Smooth muscle cell of the brain vasculature (primary cell): Measurements from ENCODE around the gene WDR7.
"Not testable (repeated sequence)": the region's sequence is repeated elsewhere in the genome, so short reads cannot be mapped to it uniquely, and the experiment has no call there.

ENCODE experiments used
- DNase-seq: peaks from one replicate; pipeline ENCODE4 v3.0.0-alpha.2; 2012; ENCODE audit warnings: low read depth, low spot score

The WDR7 gene

GRCh38 chr18:56654280-56654679 is 3.1 kb downstream of the WDR7 start:
- not testable (repeated sequence) for DNase-seq

- DNase-seq = no peak
These were observed 7.1 kb downstream of the WDR7 start for GRCh38 chr18:56658261-56658660.

- DNase-seq = no peak
These were observed 8.0 kb downstream of the WDR7 start for GRCh38 chr18:56659111-56659510.

GRCh38 chr18:56660655-56661054 is 9.5 kb downstream of the WDR7 start:
- no peak for DNase-seq

- DNase-seq = no peak
These were observed 10.4 kb downstream of the WDR7 start for GRCh38 chr18:56661360-56662062.

GRCh38 chr18:56662063-56662408 is 10.9 kb downstream of the WDR7 start:
- no peak for DNase-seq

- DNase-seq = no peak
These were observed 11.3 kb downstream of the WDR7 start for GRCh38 chr18:56662502-56662901.

- no peak for DNase-seq
These were observed 11.7 kb downstream of the WDR7 start for GRCh38 chr18:56662902-56663301.

- no peak for DNase-seq
These were observed 21.2 kb downstream of the WDR7 start for GRCh38 chr18:56672391-56672790.

GRCh38 chr18:56672981-56673380 is 21.8 kb downstream of the WDR7 start:
- no peak for DNase-seq

GRCh38 chr18:56676639-56677038 is 25.5 kb downstream of the WDR7 start:
- DNase-seq = no peak

GRCh38 chr18:56678836-56679565 is 27.8 kb downstream of the WDR7 start:
- DNase-seq = no peak

- DNase-seq = no peak
These were observed 33.1 kb downstream of the WDR7 start for GRCh38 chr18:56684277-56684676.

GRCh38 chr18:56691530-56691929 is 40.4 kb downstream of the WDR7 start:
- no peak for DNase-seq

- DNase-seq = no peak
These were observed 45.8 kb downstream of the WDR7 start for GRCh38 chr18:56696966-56697365.

GRCh38 chr18:56702946-56703345 is 51.8 kb downstream of the WDR7 start:
- no peak for DNase-seq

GRCh38 chr18:56709463-56709862 is 58.3 kb downstream of the WDR7 start:
- DNase-seq = peak; percentile 43

GRCh38 chr18:56711708-56712445 is 60.7 kb downstream of the WDR7 start:
- no peak for DNase-seq

- DNase-seq = no peak
These were observed 61.6 kb downstream of the WDR7 start for GRCh38 chr18:56712761-56713160.

GRCh38 chr18:56715121-56715520 is 64.0 kb downstream of the WDR7 start:
- DNase-seq = no peak

- DNase-seq = no peak
These were observed 65.6 kb downstream of the WDR7 start for GRCh38 chr18:56716692-56717146.

GRCh38 chr18:56721031-56721430 is 69.9 kb downstream of the WDR7 start:
- DNase-seq = no peak

- DNase-seq = no peak
These were observed 70.3 kb downstream of the WDR7 start for GRCh38 chr18:56721491-56721890.
